Raji (cell line): ENCODE data around the gene PLA2G2C.

ENCODE experiments used
- POLR2A ChIP-seq: IDR thresholded peaks from 2 replicates; pipeline ENCODE4 v1.6.1; 2011; ENCODE audit warnings: low read depth, low read length, control low read depth; ENCODE audit not compliant: insufficient read depth

PLA2G2C gene

GRCh38 chr1:20117236-20117635, 69.1 kb downstream of the PLA2G2C start:
- TF ChIP-seq POLR2A = no peak

- no peak for TF ChIP-seq POLR2A
Measured at GRCh38 chr1:20115916-20116315, 70.4 kb downstream of the PLA2G2C start.

DNA sequence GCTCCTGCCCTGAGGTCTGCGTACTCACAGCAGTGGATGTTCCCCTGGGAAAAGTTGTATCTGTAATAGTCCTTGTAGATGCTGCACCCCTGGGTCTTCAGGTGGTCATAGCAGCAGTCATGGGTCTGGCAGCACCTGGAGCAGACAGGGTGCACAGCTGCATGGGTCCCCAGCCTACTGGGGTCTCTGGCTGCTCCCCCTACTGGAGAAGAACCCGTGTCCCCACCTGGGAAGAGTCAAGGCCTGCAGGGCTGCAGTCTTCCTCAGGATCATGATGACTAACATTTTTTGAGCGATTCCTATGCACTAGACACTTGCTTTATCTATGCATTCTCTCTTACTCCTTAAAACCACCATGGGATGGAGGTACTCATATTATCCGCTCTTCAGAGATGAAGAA, 70.8 kb downstream of the PLA2G2C start:
- TF ChIP-seq POLR2A = no peak

DNA sequence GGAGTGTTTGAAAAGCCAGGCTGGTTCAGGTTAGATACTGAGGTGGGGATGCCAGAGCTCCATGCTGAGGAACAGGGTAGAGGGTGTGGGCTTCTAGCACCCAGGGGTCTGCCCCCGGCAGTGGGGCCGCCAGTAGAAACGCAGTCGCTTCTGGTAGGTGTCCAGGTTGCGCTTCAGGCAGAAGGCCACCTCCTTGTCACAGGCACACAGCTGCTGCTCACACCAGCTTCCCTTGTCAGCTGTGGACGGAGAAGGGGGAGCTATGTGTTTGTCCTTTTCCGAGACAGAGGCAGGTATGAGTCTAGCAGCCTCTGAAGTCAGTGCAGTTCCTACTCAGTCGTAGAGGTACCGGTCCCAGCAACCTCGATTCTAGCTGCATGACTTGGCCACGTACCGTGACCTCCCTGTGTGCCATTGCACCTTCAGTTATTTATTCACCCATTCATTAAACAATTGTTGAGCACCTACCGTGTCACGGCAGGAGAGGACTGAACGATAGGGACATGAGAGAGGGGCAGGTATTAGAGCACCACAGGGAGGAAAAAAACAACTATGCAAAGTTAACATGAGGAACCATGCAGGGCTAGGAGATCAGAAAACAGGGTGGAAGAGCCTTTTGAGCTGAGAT, 72.2 kb downstream of the PLA2G2C start:
- TF ChIP-seq POLR2A = no peak
